HL-60/S4 treated with phorbol 12-myristate 13-acetate at 8.2 ng/mL for 4 days and 3 days (cell line): ENCODE results near the gene TRIM62.

Source experiments
- in situ Hi-C: fragments of 300-500 bp; cut with MboI; formaldehyde crosslinking; loops from 2 replicates; pipeline ENCODE4 v1.15.0; 2022; ENCODE audit warnings: low sequenced_read_pairs

TRIM62 gene

GRCh38 chr1:33181921-33182341 is at the start of gene TRIM62:
Gene TRIM62 (minus strand): TSS chr1:33182043. CDS start chr1:33181432, 611 bp downstream.
- in situ Hi-C loops = no loop called here

- in situ Hi-C loops = no loop called here
Observed at GRCh38 chr1:33231166-33231565, 49.3 kb upstream of the TRIM62 start.

- in situ Hi-C loops = no loop called here
Observed at GRCh38 chr1:33228935-33229487, 47.2 kb upstream of the TRIM62 start.

GRCh38 chr1:33225586-33225985 is 43.7 kb upstream of the TRIM62 start:
- in situ Hi-C loops = no loop called here

- in situ Hi-C loops = no loop called here
Observed at GRCh38 chr1:33224166-33224707, 42.4 kb upstream of the TRIM62 start.

- in situ Hi-C loops = no loop called here
Observed at GRCh38 chr1:33222381-33222780, 40.5 kb upstream of the TRIM62 start.

- in situ Hi-C loops = no loop called here
Observed at GRCh38 chr1:33221385-33221758, 39.5 kb upstream of the TRIM62 start.

- in situ Hi-C loops = no loop called here
Observed at GRCh38 chr1:33220676-33221384, 39.0 kb upstream of the TRIM62 start.

- in situ Hi-C loops = no loop called here
Observed at GRCh38 chr1:33219886-33220661, 38.2 kb upstream of the TRIM62 start.

- in situ Hi-C loops = no loop called here
Observed at GRCh38 chr1:33211972-33212371, 30.1 kb upstream of the TRIM62 start.

GRCh38 chr1:33206340-33206739 is 24.5 kb upstream of the TRIM62 start:
- in situ Hi-C loops = no loop called here

- in situ Hi-C loops = no loop called here
Observed at GRCh38 chr1:33195556-33195955, 13.7 kb upstream of the TRIM62 start.

GRCh38 chr1:33191731-33192275 is 10.0 kb upstream of the TRIM62 start:
- in situ Hi-C loops = no loop called here

- in situ Hi-C loops = no loop called here
Observed at GRCh38 chr1:33190701-33191100, 8.9 kb upstream of the TRIM62 start.

GRCh38 chr1:33188572-33189275 is 6.9 kb upstream of the TRIM62 start:
- in situ Hi-C loops = no loop called here

- in situ Hi-C loops = no loop called here
Observed at GRCh38 chr1:33186936-33187335, 5.1 kb upstream of the TRIM62 start.

- in situ Hi-C loops = no loop called here
Observed at GRCh38 chr1:33185541-33185940, 3.7 kb upstream of the TRIM62 start.

- in situ Hi-C loops = no loop called here
Observed at GRCh38 chr1:33183306-33183705, 1.5 kb upstream of the TRIM62 start.

- in situ Hi-C loops = no loop called here
Observed at GRCh38 chr1:33182896-33183295, 1.1 kb upstream of the TRIM62 start.

GRCh38 chr1:33182401-33182841 is 578 bp upstream of the TRIM62 start:
- in situ Hi-C loops = no loop called here
